Keratinocyte (primary cell): ENCODE measurements around the gene SLC15A4.

ENCODE experiments used
- EZH2 ChIP-seq: IDR thresholded peaks from one replicate; pipeline ENCODE4 v1.6.1; 2012; ENCODE audit warnings: inconsistent platforms, mild to moderate bottlenecking, low read length, moderate library complexity
- TF ChIP-seq, protein P1 (sequence below), 3 experiments: IDR thresholded peaks in 1 of 3; conservative IDR thresholded peaks in 1 of 3; optimal IDR thresholded peaks in 1 of 3; 2 replicates in 2 of 3; 3 replicates in 1 of 3; pipeline versions ENCODE3 to v1.5.1; 2011; ENCODE audit warnings: low read length in 3 of 3, mild to moderate bottlenecking in 3 of 3, moderate library complexity in 2 of 3, control low read depth in 1 of 3, inconsistent platforms in 1 of 3; ENCODE audit not compliant: insufficient read depth in 2 of 3; ENCODE audit errors: extremely low read depth in 1 of 3

DNA sequence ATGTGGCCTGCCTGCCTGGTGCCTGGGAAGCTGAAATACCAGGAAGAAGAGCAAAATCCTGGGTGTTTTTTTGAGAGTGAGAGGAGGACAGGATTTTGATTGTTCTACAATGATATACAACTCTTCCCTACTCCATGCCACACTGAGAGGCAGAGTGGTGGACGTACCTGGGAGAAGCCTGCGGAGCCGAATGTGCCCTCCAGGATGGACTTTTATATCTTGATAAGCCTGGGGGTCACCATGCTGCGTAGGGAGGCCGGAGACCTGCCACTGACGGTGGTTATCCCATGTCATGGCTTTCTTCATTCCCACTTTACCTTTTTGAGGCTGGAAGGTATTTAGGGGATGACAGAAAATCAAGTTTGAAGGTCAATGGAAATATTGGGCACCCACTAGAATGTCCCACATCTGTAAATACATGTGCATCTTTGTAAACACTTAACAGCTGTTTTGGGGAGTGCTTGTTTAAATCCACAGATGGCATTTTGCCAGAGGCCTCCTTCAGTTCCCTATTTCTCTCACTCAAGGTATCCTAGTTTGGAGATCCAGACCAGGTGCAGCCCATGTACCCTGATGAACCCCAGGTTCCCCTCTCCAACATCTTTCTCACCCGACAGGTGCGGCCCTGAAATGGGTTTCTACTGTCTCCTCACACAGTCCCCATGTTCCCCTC lies 28.4 kb upstream of the SLC15A4 start:
- TF ChIP-seq EZH2, result no peak
- TF ChIP-seq, protein P1, sequence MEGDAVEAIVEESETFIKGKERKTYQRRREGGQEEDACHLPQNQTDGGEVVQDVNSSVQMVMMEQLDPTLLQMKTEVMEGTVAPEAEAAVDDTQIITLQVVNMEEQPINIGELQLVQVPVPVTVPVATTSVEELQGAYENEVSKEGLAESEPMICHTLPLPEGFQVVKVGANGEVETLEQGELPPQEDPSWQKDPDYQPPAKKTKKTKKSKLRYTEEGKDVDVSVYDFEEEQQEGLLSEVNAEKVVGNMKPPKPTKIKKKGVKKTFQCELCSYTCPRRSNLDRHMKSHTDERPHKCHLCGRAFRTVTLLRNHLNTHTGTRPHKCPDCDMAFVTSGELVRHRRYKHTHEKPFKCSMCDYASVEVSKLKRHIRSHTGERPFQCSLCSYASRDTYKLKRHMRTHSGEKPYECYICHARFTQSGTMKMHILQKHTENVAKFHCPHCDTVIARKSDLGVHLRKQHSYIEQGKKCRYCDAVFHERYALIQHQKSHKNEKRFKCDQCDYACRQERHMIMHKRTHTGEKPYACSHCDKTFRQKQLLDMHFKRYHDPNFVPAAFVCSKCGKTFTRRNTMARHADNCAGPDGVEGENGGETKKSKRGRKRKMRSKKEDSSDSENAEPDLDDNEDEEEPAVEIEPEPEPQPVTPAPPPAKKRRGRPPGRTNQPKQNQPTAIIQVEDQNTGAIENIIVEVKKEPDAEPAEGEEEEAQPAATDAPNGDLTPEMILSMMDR (optimal IDR thresholded peaks at IDR 0.05 in 1 of 3, IDR thresholded peaks at IDR 0.05 in 1 of 3, conservative IDR thresholded peaks at IDR 0.05 in 1 of 3; ENCODE audit: extremely low read depth in 1 of 3, insufficient read depth in 2 of 3, low read length in 3 of 3), result no peak
